Inferior parietal cortex (tissue), 1 donor: ENCODE measurements around the gene ZCCHC14.

Experiments used
- DNase-seq: peaks from one replicate; pipeline ENCODE4 v3.0.0-alpha.2; 2016; ENCODE audit errors: extremely low spot score

Gene ZCCHC14

GRCh38 chr16:87361916-87362619, 130.8 kb downstream of the ZCCHC14 start:
- DNase-seq: no peak

- no peak for DNase-seq
These were observed 131.8 kb downstream of the ZCCHC14 start for GRCh38 chr16:87360862-87361610.

- no peak for DNase-seq
These were observed 133.7 kb downstream of the ZCCHC14 start for GRCh38 chr16:87359121-87359520.

GRCh38 chr16:87358696-87359095, 134.1 kb downstream of the ZCCHC14 start:
- DNase-seq: no peak

GRCh38 chr16:87358250-87358649, 134.6 kb downstream of the ZCCHC14 start:
- DNase-seq: no peak

GRCh38 chr16:87356491-87356853, 136.4 kb downstream of the ZCCHC14 start:
- DNase-seq: no peak
